Liver (tissue), 9 donors: Measurements from ENCODE around the gene SLC12A7. TPM values are rescaled to one million over a fixed set of nuclear protein-coding genes. Genes with fewer than 3 reads are reported as not detected.

ENCODE experiments used
- DNase-seq: peaks from one replicate; pipeline ENCODE4 v3.0.0-alpha.2; 2017; ENCODE audit warnings: low spot score
- H3K27ac ChIP-seq, 2 donors: one replicate each; pipeline ENCODE4 v1.7.0; 2013; ENCODE audit warnings: inconsistent platforms in 2 of 2, low read length in 2 of 2, control low read depth in 1 of 2, low read depth in 1 of 2, mild to moderate bottlenecking in 1 of 2
- H3K27me3 ChIP-seq, 4 donors: one replicate each; pipeline versions ENCODE4 v1.6.1 to v1.7.0; 2013; ENCODE audit warnings: low read length in 3 of 4, inconsistent platforms in 1 of 4, mild to moderate bottlenecking in 1 of 4, moderate library complexity in 1 of 4; ENCODE audit not compliant: control insufficient read depth in 4 of 4, insufficient read depth in 4 of 4
- H3K36me3 ChIP-seq, 4 donors: one replicate each; pipeline versions ENCODE4 v1.6.1 to v1.7.0; 2013; ENCODE audit warnings: low read length in 3 of 4, mild to moderate bottlenecking in 3 of 4, low read depth in 1 of 4, moderate library complexity in 1 of 4; ENCODE audit not compliant: control insufficient read depth in 4 of 4, insufficient read depth in 3 of 4
- H3K4me1 ChIP-seq, 4 donors: one replicate each; pipeline versions ENCODE4 v1.6.1 to v1.7.0; 2013; ENCODE audit warnings: low read length in 3 of 4, mild to moderate bottlenecking in 3 of 4, moderate library complexity in 1 of 4; ENCODE audit not compliant: control insufficient read depth in 4 of 4, insufficient read depth in 4 of 4
- H3K4me3 ChIP-seq, 3 donors: one replicate each; pipeline versions ENCODE4 v1.6.1 to v1.7.0; 2013; ENCODE audit warnings: low read length in 3 of 3, control low read depth in 1 of 3, low read depth in 1 of 3, mild to moderate bottlenecking in 1 of 3
- H3K9ac ChIP-seq, 2 donors: one replicate each; pipeline ENCODE4 v1.7.0; 2013; ENCODE audit warnings: low read length in 2 of 2, mild to moderate bottlenecking in 2 of 2, moderate library complexity in 2 of 2, control low read depth in 1 of 2, low read depth in 1 of 2
- H3K9me3 ChIP-seq, 4 donors: one replicate each; pipeline versions ENCODE4 v1.6.1 to v1.7.0; 2013; ENCODE audit warnings: low read length in 3 of 4; ENCODE audit not compliant: control insufficient read depth in 4 of 4
- ATF3 ChIP-seq: IDR thresholded peaks from 2 replicates; pipeline ENCODE4 v1.6.1; 2016; ENCODE audit warnings: antibody characterized with exemption
- CTCF ChIP-seq: fragments of 150-350 bp; IDR thresholded peaks from 2 replicates; pipeline ENCODE4 v1.5.1; 2017; ENCODE audit warnings: improper control_type of control experiment, low read depth, low read length; ENCODE audit not compliant: missing input control
- EGR1 ChIP-seq, 2 donors: IDR thresholded peaks; 2 replicates each; pipeline ENCODE4 v1.6.1; 2016 to 2018; ENCODE audit warnings: antibody characterized with exemption in 2 of 2, low read depth in 2 of 2
- FOXA1 ChIP-seq: IDR thresholded peaks from 2 replicates; pipeline ENCODE4 v1.6.1; 2016; ENCODE audit warnings: antibody characterized with exemption
- FOXA2 ChIP-seq: IDR thresholded peaks from 2 replicates; pipeline ENCODE4 v1.6.1; 2016; ENCODE audit warnings: antibody characterized with exemption
- GABPA ChIP-seq, 2 donors: IDR thresholded peaks in 1 of 2; conservative IDR thresholded peaks in 1 of 2; 2 replicates each; pipeline ENCODE4 v1.6.1; 2016; ENCODE audit warnings: antibody characterized with exemption in 2 of 2, mild to moderate bottlenecking in 1 of 2, moderate library complexity in 1 of 2
- HNF4A ChIP-seq, 2 donors: conservative IDR thresholded peaks; 2 replicates each; pipeline ENCODE4 v1.6.1; 2016; ENCODE audit warnings: antibody characterized with exemption in 2 of 2, mild to moderate bottlenecking in 2 of 2
- HNF4G ChIP-seq: IDR thresholded peaks from 2 replicates; pipeline ENCODE4 v1.6.1; 2016; ENCODE audit warnings: antibody characterized with exemption
- JUND ChIP-seq, 2 donors: IDR thresholded peaks; 2 replicates each; pipeline ENCODE4 v1.6.1; 2016; ENCODE audit warnings: antibody characterized with exemption in 2 of 2
- NR2F2 ChIP-seq: IDR thresholded peaks from 2 replicates; pipeline ENCODE4 v1.6.1; 2016; ENCODE audit warnings: antibody characterized with exemption
- RAD21 ChIP-seq, 2 donors: IDR thresholded peaks; 2 replicates each; pipeline ENCODE4 v1.6.1; 2016; ENCODE audit warnings: antibody characterized with exemption in 2 of 2, mild to moderate bottlenecking in 2 of 2
- REST ChIP-seq: IDR thresholded peaks from 2 replicates; pipeline ENCODE4 v1.6.1; 2016; ENCODE audit warnings: antibody characterized with exemption, mild to moderate bottlenecking
- RXRA ChIP-seq, 2 donors: IDR thresholded peaks; 2 replicates each; pipeline ENCODE4 v1.6.1; 2017 to 2018; ENCODE audit warnings: antibody characterized with exemption in 2 of 2, mild to moderate bottlenecking in 1 of 2
- SP1 ChIP-seq: IDR thresholded peaks from 2 replicates; pipeline ENCODE4 v1.6.1; 2018; ENCODE audit warnings: antibody characterized with exemption, mild to moderate bottlenecking
- TAF1 ChIP-seq: conservative IDR thresholded peaks from 2 replicates; pipeline ENCODE4 v1.6.1; 2016; ENCODE audit warnings: antibody characterized with exemption, mild to moderate bottlenecking
- YY1 ChIP-seq: IDR thresholded peaks from 2 replicates; pipeline ENCODE4 v1.6.1; 2016; ENCODE audit warnings: antibody characterized with exemption, mild to moderate bottlenecking
- WGBS: extraction: QIAGEN DNeasy Blood & Tissue Kit; methylation state at CpG from one replicate; pipeline ENCODE4 v1.1.7; 2013; 5-methylcytosine and 5-hydroxymethylcytosine counted together
- polyA plus RNA-seq, 2 donors: library from polyadenylated mRNA; stranded (reverse) in 1 of 2; unstranded in 1 of 2; fragments of 200-250 nt in 1 of 2; fragments of >200 nt in 1 of 2; fragmentation: Nextera tagmentation in 1 of 2; extraction: Ambion mirVana in 1 of 2; gene quantifications; one replicate each; pipeline versions ENCODE4 v1.2.1 to v1.2.3, GENCODE V29; 2013 to 2015
- total RNA-seq, 2 donors: library from RNA; depleted of rRNA; stranded (reverse); fragments of >200 nt; gene quantifications; one replicate each; pipeline ENCODE4 v1.2.3, GENCODE V29; 2014
- TF ChIP-seq, protein P1 (sequence below): IDR thresholded peaks from 2 replicates; pipeline ENCODE4 v1.6.1; 2016; ENCODE audit warnings: antibody characterized with exemption
- TF ChIP-seq, protein P2 (sequence below): IDR thresholded peaks from 2 replicates; pipeline ENCODE4 v1.6.1; 2016; ENCODE audit warnings: antibody characterized with exemption
- donor health status: healthy.
- donor health status: healthy.
- donor health status: healthy.
- donor health status: healthy.
- donor health status: healthy.

SLC12A7 gene
- total and polyA plus RNA-seq, 4 donors, result 12.3 to 64.2 (median 28.9) TPM

DNA sequence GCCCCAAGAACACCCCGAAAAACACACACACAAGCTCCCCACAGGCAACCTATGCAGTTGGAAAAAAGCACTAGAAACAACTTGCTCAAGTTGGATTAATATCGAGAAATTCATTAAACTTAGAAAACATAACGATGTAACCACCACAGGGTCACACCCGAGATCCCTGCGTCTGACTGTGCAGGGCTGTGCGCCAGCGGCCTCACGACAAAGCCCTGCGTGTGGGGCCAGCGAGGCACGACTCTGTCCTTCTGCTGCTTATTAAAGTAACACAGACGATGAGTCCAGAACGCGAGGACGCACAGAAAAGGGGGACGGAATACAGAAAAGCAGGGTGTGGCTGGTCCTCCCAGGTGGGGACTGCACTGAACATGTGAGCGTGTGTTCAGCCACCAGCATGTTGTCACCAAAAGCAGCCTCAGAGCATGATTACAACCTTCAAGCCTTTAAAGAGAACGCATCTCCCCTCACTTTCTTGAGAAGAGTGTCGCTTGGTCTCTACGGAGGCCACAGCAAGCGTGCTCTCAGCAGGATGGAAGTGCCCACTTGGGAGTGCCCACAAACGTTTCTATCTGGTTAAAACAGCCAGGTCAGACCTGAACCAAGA lies 14.4 kb downstream of the SLC12A7 start:
- DNase-seq, result no peak
- peaks cover 19 to 48% (median 34%) of the 10 kb centered on the region in 4 donors for H3K4me1 ChIP-seq
- TF ChIP-seq TAF1, result no peak
- TF ChIP-seq YY1, result no peak
- TF ChIP-seq FOXA2, result no peak
- TF ChIP-seq RXRA (IDR thresholded peaks at IDR 0.05), result no peak
- no peak for TF ChIP-seq NR2F2
- TF ChIP-seq, protein P1, sequence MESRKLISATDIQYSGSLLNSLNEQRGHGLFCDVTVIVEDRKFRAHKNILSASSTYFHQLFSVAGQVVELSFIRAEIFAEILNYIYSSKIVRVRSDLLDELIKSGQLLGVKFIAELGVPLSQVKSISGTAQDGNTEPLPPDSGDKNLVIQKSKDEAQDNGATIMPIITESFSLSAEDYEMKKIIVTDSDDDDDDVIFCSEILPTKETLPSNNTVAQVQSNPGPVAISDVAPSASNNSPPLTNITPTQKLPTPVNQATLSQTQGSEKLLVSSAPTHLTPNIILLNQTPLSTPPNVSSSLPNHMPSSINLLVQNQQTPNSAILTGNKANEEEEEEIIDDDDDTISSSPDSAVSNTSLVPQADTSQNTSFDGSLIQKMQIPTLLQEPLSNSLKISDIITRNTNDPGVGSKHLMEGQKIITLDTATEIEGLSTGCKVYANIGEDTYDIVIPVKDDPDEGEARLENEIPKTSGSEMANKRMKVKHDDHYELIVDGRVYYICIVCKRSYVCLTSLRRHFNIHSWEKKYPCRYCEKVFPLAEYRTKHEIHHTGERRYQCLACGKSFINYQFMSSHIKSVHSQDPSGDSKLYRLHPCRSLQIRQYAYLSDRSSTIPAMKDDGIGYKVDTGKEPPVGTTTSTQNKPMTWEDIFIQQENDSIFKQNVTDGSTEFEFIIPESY, result no peak
- no peak for TF ChIP-seq CTCF
- TF ChIP-seq RAD21 (IDR thresholded peaks at IDR 0.05), result no peak
- no peak for TF ChIP-seq FOXA1
- TF ChIP-seq HNF4G, result no peak
- no peak for TF ChIP-seq JUND (IDR thresholded peaks at IDR 0.05)
- TF ChIP-seq EGR1 (IDR thresholded peaks at IDR 0.05; ENCODE audit: low read depth in 2 of 2), result no peak
- TF ChIP-seq HNF4A (conservative IDR thresholded peaks at IDR 0.05), result no peak
- TF ChIP-seq SP1, result no peak
- TF ChIP-seq ATF3, result no peak
- TF ChIP-seq GABPA (IDR thresholded peaks at IDR 0.05 in 1 of 2, conservative IDR thresholded peaks at IDR 0.05 in 1 of 2), result no peak
- no peak for TF ChIP-seq REST
- TF ChIP-seq, protein P2, sequence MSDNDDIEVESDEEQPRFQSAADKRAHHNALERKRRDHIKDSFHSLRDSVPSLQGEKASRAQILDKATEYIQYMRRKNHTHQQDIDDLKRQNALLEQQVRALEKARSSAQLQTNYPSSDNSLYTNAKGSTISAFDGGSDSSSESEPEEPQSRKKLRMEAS, result no peak
- no peaks in the 10 kb centered on the region for H3K27me3 ChIP-seq
- H3K9me3 ChIP-seq, result no peaks in the 10 kb centered on the region
- H3K9ac ChIP-seq, result no peak overlapping the region
- no peak overlapping the region for H3K4me3 ChIP-seq
- H3K27ac ChIP-seq, result no peak overlapping the region
- peaks cover 3 to 15% (median 8%) of the 10 kb centered on the region in 4 donors for H3K36me3 ChIP-seq
- WGBS, result 88% methylated on average over 22 of the region's 22 CpGs
